Mammary epithelial cell (primary cell): ENCODE data around the gene ZCCHC24.

Experiments used
- EZH2 ChIP-seq: IDR thresholded peaks from 2 replicates; pipeline ENCODE4 v1.6.1; 2012; ENCODE audit warnings: low read length, inconsistent platforms, borderline replicate concordance
- TF ChIP-seq, protein P1 (sequence below), 2 donors: IDR thresholded peaks in 1 of 2; conservative IDR thresholded peaks in 1 of 2; 2 replicates each; pipeline ENCODE4 v1.5.1; 2011 to 2012; ENCODE audit warnings: inconsistent platforms in 2 of 2, low read length in 2 of 2, mild to moderate bottlenecking in 2 of 2, control low read depth in 1 of 2, low read depth in 1 of 2; ENCODE audit not compliant: insufficient read depth in 1 of 2; ENCODE audit errors: extremely low read depth in 1 of 2

GRCh38 chr10:79339266-79339665, 106.2 kb downstream of the ZCCHC24 start:
- TF ChIP-seq, protein P1, sequence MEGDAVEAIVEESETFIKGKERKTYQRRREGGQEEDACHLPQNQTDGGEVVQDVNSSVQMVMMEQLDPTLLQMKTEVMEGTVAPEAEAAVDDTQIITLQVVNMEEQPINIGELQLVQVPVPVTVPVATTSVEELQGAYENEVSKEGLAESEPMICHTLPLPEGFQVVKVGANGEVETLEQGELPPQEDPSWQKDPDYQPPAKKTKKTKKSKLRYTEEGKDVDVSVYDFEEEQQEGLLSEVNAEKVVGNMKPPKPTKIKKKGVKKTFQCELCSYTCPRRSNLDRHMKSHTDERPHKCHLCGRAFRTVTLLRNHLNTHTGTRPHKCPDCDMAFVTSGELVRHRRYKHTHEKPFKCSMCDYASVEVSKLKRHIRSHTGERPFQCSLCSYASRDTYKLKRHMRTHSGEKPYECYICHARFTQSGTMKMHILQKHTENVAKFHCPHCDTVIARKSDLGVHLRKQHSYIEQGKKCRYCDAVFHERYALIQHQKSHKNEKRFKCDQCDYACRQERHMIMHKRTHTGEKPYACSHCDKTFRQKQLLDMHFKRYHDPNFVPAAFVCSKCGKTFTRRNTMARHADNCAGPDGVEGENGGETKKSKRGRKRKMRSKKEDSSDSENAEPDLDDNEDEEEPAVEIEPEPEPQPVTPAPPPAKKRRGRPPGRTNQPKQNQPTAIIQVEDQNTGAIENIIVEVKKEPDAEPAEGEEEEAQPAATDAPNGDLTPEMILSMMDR (conservative IDR thresholded peaks at IDR 0.05 in 1 of 2, IDR thresholded peaks at IDR 0.05 in 1 of 2; ENCODE audit: extremely low read depth in 1 of 2, insufficient read depth in 1 of 2, low read depth in 1 of 2, low read length in 2 of 2), result no peak
- TF ChIP-seq EZH2, result no peak
